K562 (cell line): ENCODE data around the gene NEDD8. TPM values are rescaled to one million over a fixed set of nuclear protein-coding genes. Genes with fewer than 3 reads are reported as not detected.

Experiments used
- ATAC-seq: fragments of 200-7000 bp; cut with Tn5 transposase; 3 replicates; pipeline ENCODE4 v1.9.1; 2020; ENCODE audit warnings: moderate library complexity
- BruUV-seq: library from RNA; stranded (reverse); fragments of 400-500 nt; replicated peaks from 2 replicates; lab custom pipeline; 2021; lab: Mats Ljungman, UMichigan
- CTCF ChIA-PET: fragments of 300-600 bp; formaldehyde crosslinking; extraction: SDS; loops from one replicate; lab custom pipeline; 2021; ENCODE audit warnings: low intra/inter-chr PET ratio; lab: Yijun Ruan, JAX
- POLR2A ChIA-PET: fragments of 300-600, 350-650 bp; sonication (Branson Sonifier 250); formaldehyde crosslinking; extraction: SDS; loops from one replicate; lab custom pipeline; 2021; ENCODE audit warnings: antibody characterized with exemption, inconsistent platforms; lab: Yijun Ruan, JAX
- DNase-seq, 4 experiments: peaks; one replicate each; pipeline versions ENCODE4 v3.0.0 to v3.0.0-alpha.2; 2011 to 2018; ENCODE audit warnings: low spot score in 3 of 4, mixed read lengths in 3 of 4; ENCODE audit errors: extremely low read depth in 1 of 4
- FAIRE-seq: peaks from 2 replicates; lab custom pipeline; 2011; peaks lifted over from hg19 to GRCh38; lab: Jason Lieb, UNC
- H2AFZ ChIP-seq: 2 replicates; pipeline ENCODE4 v1.6.0; 2011; ENCODE audit warnings: low read depth, low read length, control low read depth, inconsistent platforms
- H3K27ac ChIP-seq: fragments of 200-600 bp; 3 replicates; pipeline ENCODE4 v1.8.0; 2011; ENCODE audit warnings: low read depth, mild to moderate bottlenecking, control low read depth, inconsistent platforms, low read length, moderate library complexity, mixed read lengths; ENCODE audit errors: extremely low read depth
- H3K27me3 ChIP-seq, 2 experiments: fragments of 300-600 bp in 1 of 2; 2 replicates in 1 of 2; 3 replicates in 1 of 2; pipeline versions ENCODE4 v1.6.0 to v1.8.0; 2011; ENCODE audit warnings: inconsistent platforms in 2 of 2, low read length in 2 of 2, mild to moderate bottlenecking in 1 of 2, mixed read lengths in 1 of 2, moderate library complexity in 1 of 2; ENCODE audit not compliant: control insufficient read depth in 2 of 2, insufficient read depth in 2 of 2
- H3K36me3 ChIP-seq: fragments of 300-600 bp; 3 replicates; pipeline ENCODE4 v1.8.0; 2011; ENCODE audit warnings: mild to moderate bottlenecking, low read length, inconsistent platforms; ENCODE audit not compliant: control insufficient read depth, insufficient read depth
- H3K4me1 ChIP-seq, 2 experiments: fragments of 200-600 bp in 1 of 2; replicated peaks in 1 of 2; 2 replicates in 1 of 2; 3 replicates in 1 of 2; pipeline versions ENCODE4 v1.5.1 to v1.8.0; 2011; ENCODE audit warnings: inconsistent platforms in 2 of 2, low read length in 2 of 2, mild to moderate bottlenecking in 1 of 2, mixed read lengths in 1 of 2, moderate library complexity in 1 of 2; ENCODE audit not compliant: control insufficient read depth in 2 of 2, insufficient read depth in 2 of 2
- H3K4me2 ChIP-seq: 2 replicates; pipeline ENCODE4 v1.6.1; 2011; ENCODE audit warnings: low read length, control low read depth, inconsistent platforms, mixed read lengths; ENCODE audit not compliant: insufficient read depth
- H3K4me3 ChIP-seq: fragments of 200-600 bp; sonication (generic), shearing (Covaris generic); 2 replicates; pipeline ENCODE4 v1.5.1; 2016; ENCODE audit warnings: control low read depth, inconsistent platforms
- H3K79me2 ChIP-seq: fragments of 200-600 bp; 3 replicates; pipeline ENCODE4 v1.8.0; 2011; ENCODE audit warnings: low read length, inconsistent platforms; ENCODE audit not compliant: control insufficient read depth, insufficient read depth
- H3K9ac ChIP-seq, 2 experiments: 2 replicates each; pipeline versions ENCODE4 v1.6.0 to v1.6.1; 2011; ENCODE audit warnings: low read depth in 2 of 2, low read length in 2 of 2, control low read depth in 1 of 2, inconsistent platforms in 1 of 2, mild to moderate bottlenecking in 1 of 2, mixed read lengths in 1 of 2; ENCODE audit not compliant: insufficient read depth in 1 of 2
- H3K9me1 ChIP-seq: one replicate; pipeline ENCODE4 v1.6.0; 2011; ENCODE audit warnings: inconsistent platforms, mild to moderate bottlenecking, low read length, moderate library complexity; ENCODE audit not compliant: control insufficient read depth, insufficient read depth
- H3K9me3 ChIP-seq: replicated peaks from 2 replicates; pipeline ENCODE4 v1.5.1; 2011; ENCODE audit warnings: low read depth, low read length, inconsistent platforms; ENCODE audit not compliant: control insufficient read depth, insufficient read depth
- H4K20me1 ChIP-seq: replicated peaks from 2 replicates; pipeline ENCODE4 v1.6.1; 2011; ENCODE audit warnings: low read length, inconsistent platforms, mixed read lengths; ENCODE audit not compliant: control insufficient read depth, insufficient read depth
- ADNP ChIP-seq: fragments of 200-800 bp; sonication (Bioruptor generic); IDR thresholded peaks from 2 replicates; pipeline ENCODE4 v1.6.1; 2016; ENCODE audit warnings: missing genetic modification characterization, missing compliant biosample characterization
- ATF6 ChIP-seq: sonication (generic); formaldehyde crosslinking; IDR thresholded peaks from 2 replicates; pipeline ENCODE4 v1.4.0; 2020; ENCODE audit warnings: mild to moderate bottlenecking, missing genetic modification reagents
- CBFB ChIP-seq: sonication (generic); formaldehyde crosslinking; IDR thresholded peaks from 2 replicates; pipeline ENCODE4 v1.4.0; 2020; ENCODE audit warnings: mild to moderate bottlenecking, missing genetic modification reagents
- NFIC ChIP-seq: fragments of 450-650 bp; IDR thresholded peaks from 2 replicates; pipeline ENCODE4 v1.6.1; 2017; ENCODE audit warnings: mild to moderate bottlenecking, inconsistent platforms
- OTX1 ChIP-seq: fragments of 450-650 bp; formaldehyde crosslinking; IDR thresholded peaks from 2 replicates; pipeline ENCODE4 v1.4.0; 2022; ENCODE audit warnings: mild to moderate bottlenecking
- SMAD4 ChIP-seq: fragments of 250-450 bp; sonication (Bioruptor Pico); conservative IDR thresholded peaks from 2 replicates; pipeline ENCODE4 v1.8.0; 2021; ENCODE audit warnings: inconsistent platforms, mild to moderate bottlenecking, moderate library complexity
- TFAM ChIP-seq: fragments of 250-450 bp; sonication (Bioruptor Pico); conservative IDR thresholded peaks from 2 replicates; pipeline ENCODE4 v1.5.0; 2021; ENCODE audit warnings: mild to moderate bottlenecking, moderate library complexity
- ZNF316 ChIP-seq: fragments of 450-650 bp; IDR thresholded peaks from 2 replicates; pipeline ENCODE4 v1.6.1; 2016
- ZNF408 ChIP-seq: fragments of 250-450 bp; sonication (Bioruptor Pico); IDR thresholded peaks from 2 replicates; pipeline ENCODE4 v1.4.0; 2020; ENCODE audit warnings: low read depth, mild to moderate bottlenecking, moderate library complexity
- ZNF766 ChIP-seq: fragments of 200-800 bp; sonication (Bioruptor generic); conservative IDR thresholded peaks from 2 replicates; pipeline ENCODE4 v1.6.1; 2016; ENCODE audit warnings: missing genetic modification characterization, missing compliant biosample characterization
- WGBS: fragments of 100-300 bp; shearing (Covaris generic); methylation state at CpG from one replicate; pipeline ENCODE4 v1.1.6; 2016; ENCODE audit warnings: low coverage, mixed read lengths; ENCODE audit not compliant: insufficient coverage; ENCODE audit errors: missing lambda C conversion rate; 5-methylcytosine and 5-hydroxymethylcytosine counted together
- in situ Hi-C: fragments of 300-500 bp; cut with MboI; formaldehyde crosslinking; loops from 4 replicates; pipeline ENCODE4 v1.15.0; 2018; ENCODE audit warnings: inconsistent platforms, mixed read lengths
- intact Hi-C: fragments of 100-400 bp; cut with micrococcal nuclease; formaldehyde crosslinking; loops from 2 replicates; pipeline ENCODE4 v1.14.2; 2022
- polyA plus RNA-seq, 8 experiments: library from polyadenylated mRNA; depleted of rRNA in 4 of 8; stranded (reverse) in 5 of 8; unstranded in 3 of 8; fragments of >200 nt; fragmentation: Nextera tagmentation in 2 of 8; fragmentation: Illumina TruSeq in 1 of 8; extraction: Ambion mirVana in 2 of 8; extraction: Trizol in 1 of 8; gene quantifications; 2 replicates each; pipeline versions ENCODE4 v1.2.1 to v1.2.3, GENCODE V29; 2011 to 2014; ENCODE audit warnings: inconsistent platforms in 1 of 8, missing spikeins in 1 of 8
- total RNA-seq, 7 experiments: library from RNA; depleted of rRNA in 6 of 7; stranded (reverse); fragments of >200 nt in 6 of 7; fragmentation: Illumina TruSeq in 2 of 7; extraction: Trizol in 2 of 7; gene quantifications; 2 replicates each; pipeline versions ENCODE4 v1.2.1 to v1.2.3, GENCODE V29; 2011 to 2021; ENCODE audit warnings: low replicate concordance in 1 of 7
- TF ChIP-seq, protein P1 (sequence below): fragments of 450-650 bp; IDR thresholded peaks from 2 replicates; pipeline ENCODE4 v1.6.1; 2017; ENCODE audit warnings: mild to moderate bottlenecking, moderate library complexity

The NEDD8 gene
- total and polyA plus RNA-seq, 9 of the 15 experiments (the other 6 are each of a cell fraction or from before 2014, with no cell fraction given) = 142 to 691 (median 260) TPM

GRCh38 chr14:24194186-24194872, 37.8 kb downstream of the NEDD8 start:
- FAIRE-seq (no peak), ATAC-seq (no peak), DNase-seq (no peak)
- WGBS = 89% methylated on average over 3 of the region's 7 CpGs
- 0 out of 2 replicates have a peak overlapping the region, but pooled peaks have one; percentile 98 for H2AFZ ChIP-seq
- peak overlapping the region in 1 of 2 experiments; percentile 96; a peak in 3 of 4 replicates for H3K9ac ChIP-seq
- H3K4me3 ChIP-seq = peak overlapping the region; percentile 67; the same call in 1 of the 2 replicates
- H3K27me3 ChIP-seq = no peaks in the 10 kb centered on the region
- peaks cover 51% of the 10 kb centered on the region for H3K79me2 ChIP-seq
- intact Hi-C loops (no loop called here), in situ Hi-C loops (no loop called here)
- TF ChIP-seq ZNF766 (CRISPR knock-in tag) (peak; percentile 84), ADNP (tag) (no peak)
- ChIA-PET CTCF (no interaction called here), POLR2A (interaction anchor here (0.6 to 3.2 kb wide), 4 partner anchors 14 to 233 kb away, joined by 3 to 21 read pairs (median 14); partner anchors contain the start of genes CHMP4A and MDP1)
- peak overlapping the region; percentile 97; the same call in 1 of the 3 replicates for H3K27ac ChIP-seq
- H3K4me2 ChIP-seq = peak overlapping the region; percentile 86
- H3K9me1 ChIP-seq = no peaks in the 10 kb centered on the region
- peaks cover 30% of the 10 kb centered on the region; the same call in 2 of the 3 replicates for H3K36me3 ChIP-seq
- H4K20me1 ChIP-seq = no peaks in the 10 kb centered on the region
- H3K4me1 ChIP-seq = peaks cover 6 to 16% of the 10 kb centered on the region in 2 experiments; a peak in 3 of 5 replicates
- no peaks in the 10 kb centered on the region for H3K9me3 ChIP-seq
- TSS peak; percentile 51 for BruUV-seq

DNA sequence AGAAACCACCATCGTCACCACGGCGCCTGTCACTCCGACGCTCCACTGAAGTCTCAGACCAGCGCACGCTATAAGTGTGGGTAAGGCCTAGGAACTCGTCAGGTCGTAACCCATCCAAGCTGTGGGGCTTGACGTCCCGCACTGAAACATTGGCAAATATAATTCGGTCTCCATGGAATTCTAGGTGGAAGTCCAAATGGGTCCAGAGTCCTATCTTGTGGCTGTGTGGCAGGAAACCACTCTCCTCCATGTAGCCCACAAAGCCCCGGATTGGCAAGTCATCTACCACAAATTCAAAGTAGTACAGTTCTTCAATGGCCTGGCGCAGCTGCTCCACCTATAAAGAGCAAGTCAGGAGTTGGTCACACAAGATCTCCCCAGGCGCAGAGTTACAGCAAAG, 39.2 kb downstream of the NEDD8 start:
- BruUV-seq = no TSS peak
- TF ChIP-seq, protein P1, sequence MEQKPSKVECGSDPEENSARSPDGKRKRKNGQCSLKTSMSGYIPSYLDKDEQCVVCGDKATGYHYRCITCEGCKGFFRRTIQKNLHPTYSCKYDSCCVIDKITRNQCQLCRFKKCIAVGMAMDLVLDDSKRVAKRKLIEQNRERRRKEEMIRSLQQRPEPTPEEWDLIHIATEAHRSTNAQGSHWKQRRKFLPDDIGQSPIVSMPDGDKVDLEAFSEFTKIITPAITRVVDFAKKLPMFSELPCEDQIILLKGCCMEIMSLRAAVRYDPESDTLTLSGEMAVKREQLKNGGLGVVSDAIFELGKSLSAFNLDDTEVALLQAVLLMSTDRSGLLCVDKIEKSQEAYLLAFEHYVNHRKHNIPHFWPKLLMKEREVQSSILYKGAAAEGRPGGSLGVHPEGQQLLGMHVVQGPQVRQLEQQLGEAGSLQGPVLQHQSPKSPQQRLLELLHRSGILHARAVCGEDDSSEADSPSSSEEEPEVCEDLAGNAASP = no peak
- TF ChIP-seq CBFB (CRISPR knock-in tag) (no peak), ZNF408 (CRISPR knock-in tag) (no peak), OTX1 (CRISPR knock-in tag) (no peak), ATF6 (CRISPR knock-in tag) (no peak), TFAM (CRISPR knock-in tag) (no peak), ZNF316 (no peak), NFIC (no peak), SMAD4 (CRISPR knock-in tag) (no peak)

More for the DNA sequence above, 39.2 kb downstream of the NEDD8 start:
- 99% methylated on average over 10 of the region's 15 CpGs for WGBS
- no peaks in the 10 kb centered on the region for H3K27me3 ChIP-seq
- intact Hi-C loops = no loop called here
- in situ Hi-C loops = no loop called here
- H3K4me3 ChIP-seq = no peak overlapping the region
- no peaks in the 10 kb centered on the region for H3K9me3 ChIP-seq
- FAIRE-seq = no peak
- no peak for ATAC-seq
- peaks cover 6 to 23% of the 10 kb centered on the region in 2 experiments; a peak in 3 of 5 replicates for H3K4me1 ChIP-seq
- DNase-seq = no peak
- H3K79me2 ChIP-seq = peaks cover 53% of the 10 kb centered on the region
- H3K9ac ChIP-seq = no peak overlapping the region
- H3K9me1 ChIP-seq = peaks cover 2% of the 10 kb centered on the region
- H3K27ac ChIP-seq = no peak overlapping the region
- ChIA-PET CTCF (no interaction called here), POLR2A (no interaction called here)
- H2AFZ ChIP-seq = no peak overlapping the region
- H4K20me1 ChIP-seq = peaks cover 4% of the 10 kb centered on the region; the same call in 1 of the 2 replicates
- peaks cover 31% of the 10 kb centered on the region; the same call in 2 of the 3 replicates for H3K36me3 ChIP-seq
- no peak overlapping the region for H3K4me2 ChIP-seq
